Stimulated activated CD8-positive, alpha-beta memory T cell treated with anti-CD3 and anti-CD28 coated beads, Interleukin-4, amount 100 ng/mL, for 4 hours (primary cell): Measurements from ENCODE around the gene PMEPA1.

Source experiments
- DNase-seq, 2 donors: peaks; one replicate each; pipeline ENCODE4 v3.0.0-alpha.2; 2020; ENCODE audit warnings: low read depth in 2 of 2, low spot score in 1 of 2

The PMEPA1 gene

GRCh38 chr20:57695012-57695411 is 14.8 kb downstream of the PMEPA1 start:
- DNase-seq = no peak

- DNase-seq = no peak
These were observed 15.3 kb downstream of the PMEPA1 start for GRCh38 chr20:57694481-57694880.

DNA sequence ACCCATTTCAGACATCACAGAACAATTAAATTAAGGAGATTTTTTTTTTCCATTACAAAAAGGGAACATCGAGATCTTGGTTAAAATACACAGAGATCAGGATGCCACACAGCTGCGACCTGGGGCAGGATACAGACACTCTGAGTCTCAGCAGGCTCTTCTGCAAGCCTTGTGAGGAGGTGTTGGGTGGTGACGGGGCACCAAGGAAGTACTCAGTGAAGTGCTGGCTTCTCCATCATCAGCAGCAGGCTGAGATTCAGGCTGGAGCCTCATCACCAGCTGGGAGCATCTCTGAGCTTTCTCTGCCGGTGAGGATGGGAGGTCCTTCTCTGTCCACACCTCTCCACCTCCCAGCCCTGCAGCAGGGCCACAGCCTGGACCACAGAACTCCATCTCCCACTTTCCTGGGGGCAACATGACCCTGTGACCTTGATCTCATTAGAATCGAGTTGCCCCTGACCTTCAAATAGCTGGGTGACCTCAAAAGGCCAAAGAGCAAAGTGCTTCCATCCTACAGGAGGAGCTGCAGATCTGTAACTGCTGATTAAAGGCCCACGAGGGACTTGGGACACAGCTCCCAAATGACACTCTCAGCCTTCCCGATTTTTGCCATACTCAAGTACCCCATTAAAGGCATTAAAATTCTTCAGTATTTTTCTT is 16.0 kb downstream of the PMEPA1 start:
- DNase-seq = no peak

DNA sequence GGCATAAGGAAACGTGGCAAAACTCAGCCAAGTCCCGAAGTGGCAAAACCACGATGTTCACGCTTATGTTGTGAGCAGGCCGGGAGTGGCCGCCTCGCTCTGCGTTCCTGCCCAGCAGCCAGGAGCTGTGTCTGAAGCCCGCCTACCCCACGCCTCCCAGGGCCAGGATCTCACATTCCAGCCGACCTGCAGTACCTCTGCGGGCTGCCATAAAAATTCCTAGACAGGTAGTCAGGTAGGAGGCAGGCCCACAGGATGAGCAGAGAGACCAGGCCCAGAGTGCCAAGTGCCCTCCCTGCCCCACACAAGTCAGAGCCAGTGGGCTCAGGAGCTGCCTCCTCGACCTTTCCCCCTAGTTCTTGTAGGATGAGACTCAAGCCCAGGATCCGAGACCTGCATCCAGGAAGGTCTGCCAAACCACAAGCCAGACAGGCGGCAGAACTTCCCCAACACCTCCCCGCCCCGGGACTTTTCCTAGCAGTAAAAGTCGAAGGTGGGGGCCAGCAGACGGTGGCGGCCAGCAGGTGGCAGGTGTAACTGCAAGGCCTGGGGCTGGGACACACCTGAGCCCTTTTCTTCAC is 16.7 kb downstream of the PMEPA1 start:
- no peak for DNase-seq

DNA sequence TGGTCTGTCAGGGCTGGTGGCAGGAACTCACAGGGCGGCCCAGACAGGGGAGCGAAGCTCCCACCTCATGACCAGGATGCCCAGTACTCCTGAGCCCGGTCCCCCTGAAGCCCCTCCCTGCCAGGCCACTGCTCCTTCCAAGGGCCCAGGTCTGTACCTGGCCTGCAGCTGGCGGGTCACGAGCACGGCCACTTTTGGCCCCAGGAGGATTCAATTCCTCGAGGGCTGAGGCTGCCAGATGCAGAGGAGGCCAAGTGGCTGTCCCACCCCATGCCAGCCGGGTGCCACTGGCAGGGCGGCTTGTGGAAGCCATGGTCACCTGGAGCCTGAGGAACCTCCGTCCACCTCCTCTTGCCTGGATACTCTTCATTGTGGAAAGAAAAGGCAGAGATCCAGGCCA is 17.4 kb downstream of the PMEPA1 start:
- no peak for DNase-seq

DNA sequence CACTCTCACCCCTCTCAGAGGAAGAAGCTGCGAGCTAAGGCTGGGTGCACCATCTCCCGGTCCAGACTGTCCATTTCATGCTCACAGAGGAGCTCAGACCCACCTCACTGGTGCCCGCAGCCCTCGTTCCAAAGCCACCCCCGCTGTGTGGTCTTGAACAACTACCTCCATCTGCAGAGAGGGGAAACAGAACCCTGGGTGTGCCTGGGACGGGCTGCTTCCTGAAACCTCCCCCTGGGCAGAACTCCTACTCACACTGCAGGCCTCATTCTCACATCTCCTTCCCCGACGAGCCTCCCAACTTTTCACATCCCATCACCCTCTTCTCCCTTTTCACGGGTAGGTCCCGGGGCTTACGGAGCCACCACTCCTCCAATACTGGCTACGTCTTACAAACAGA is 18.1 kb downstream of the PMEPA1 start:
- DNase-seq = no peak

DNA sequence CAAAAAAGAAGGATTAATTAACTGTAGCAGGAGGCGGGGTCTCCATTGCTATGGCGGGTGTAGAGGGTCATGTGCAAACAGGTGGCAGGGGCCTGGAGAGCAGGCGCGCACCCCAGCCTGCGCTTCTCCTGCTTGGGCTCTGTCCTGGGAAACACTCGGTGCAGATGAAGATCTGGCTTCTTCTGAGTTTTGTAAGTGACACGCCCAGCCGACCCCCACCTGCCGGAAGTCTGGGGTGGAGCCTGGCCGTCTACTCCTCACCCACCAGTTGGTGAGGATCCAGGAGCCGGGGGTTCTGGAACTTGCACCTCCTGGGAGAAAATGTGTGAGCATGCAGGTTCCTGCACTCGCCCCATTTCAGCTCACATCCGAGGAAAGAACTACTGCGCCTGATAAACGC is 19.3 kb downstream of the PMEPA1 start:
- no peak for DNase-seq

- no peak for DNase-seq
These were observed 19.9 kb downstream of the PMEPA1 start for GRCh38 chr20:57689745-57690481.

GRCh38 chr20:57688864-57689263 is 21.0 kb downstream of the PMEPA1 start:
- DNase-seq = no peak

DNA sequence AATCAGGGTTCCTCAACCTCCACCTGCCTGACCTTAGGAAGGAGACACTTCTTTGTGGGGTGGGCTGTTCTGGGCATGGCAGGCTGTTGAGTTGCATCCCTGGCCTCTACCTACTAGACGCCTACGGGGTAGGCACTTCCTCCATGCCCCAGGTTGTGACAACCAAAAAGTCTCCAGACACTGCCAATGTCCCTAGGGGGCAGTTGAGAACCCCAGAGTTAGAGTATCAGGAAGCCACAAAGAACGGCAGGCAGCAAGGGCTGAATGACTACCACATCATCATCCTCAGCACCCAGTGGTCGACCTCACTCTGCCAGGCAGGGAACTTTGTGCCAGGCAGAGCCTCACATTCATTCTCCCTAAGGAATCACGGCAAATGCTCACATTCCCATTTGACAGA is 21.5 kb downstream of the PMEPA1 start:
- no peak for DNase-seq

DNA sequence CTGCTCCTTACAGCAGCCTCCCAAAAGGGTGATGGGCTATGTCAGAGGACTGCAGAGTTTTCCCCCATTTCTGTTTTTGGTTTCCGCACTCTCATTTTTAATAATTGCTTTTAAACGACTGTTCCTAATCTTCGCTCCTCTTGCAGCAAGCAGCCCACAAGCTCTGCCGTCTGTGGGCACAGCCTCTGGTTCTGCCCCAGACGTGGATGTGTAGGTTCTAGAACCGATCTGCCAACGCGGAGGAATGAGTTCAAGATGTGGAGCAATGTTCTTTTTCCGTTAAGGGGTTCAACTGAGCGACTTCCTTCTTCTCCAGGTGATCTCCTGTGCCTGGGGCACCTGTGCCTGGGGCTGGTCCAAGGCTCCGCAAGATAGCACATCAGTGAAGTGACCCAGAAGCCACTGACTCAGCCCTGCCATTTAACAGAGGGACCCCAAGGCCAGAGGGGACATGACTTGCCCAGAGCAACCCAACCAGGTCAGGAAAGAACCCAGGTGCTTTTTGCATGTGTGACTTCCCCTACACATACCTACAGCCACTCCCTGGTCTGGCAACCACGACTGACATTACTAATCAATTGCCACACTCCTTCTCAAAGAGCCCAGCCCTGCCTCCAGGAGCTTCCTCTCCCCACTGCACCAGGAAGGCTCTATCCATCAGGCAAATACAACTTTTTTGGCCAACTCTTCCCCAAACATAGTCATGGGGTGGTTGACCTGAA is 22.7 kb downstream of the PMEPA1 start:
- no peak for DNase-seq

DNA sequence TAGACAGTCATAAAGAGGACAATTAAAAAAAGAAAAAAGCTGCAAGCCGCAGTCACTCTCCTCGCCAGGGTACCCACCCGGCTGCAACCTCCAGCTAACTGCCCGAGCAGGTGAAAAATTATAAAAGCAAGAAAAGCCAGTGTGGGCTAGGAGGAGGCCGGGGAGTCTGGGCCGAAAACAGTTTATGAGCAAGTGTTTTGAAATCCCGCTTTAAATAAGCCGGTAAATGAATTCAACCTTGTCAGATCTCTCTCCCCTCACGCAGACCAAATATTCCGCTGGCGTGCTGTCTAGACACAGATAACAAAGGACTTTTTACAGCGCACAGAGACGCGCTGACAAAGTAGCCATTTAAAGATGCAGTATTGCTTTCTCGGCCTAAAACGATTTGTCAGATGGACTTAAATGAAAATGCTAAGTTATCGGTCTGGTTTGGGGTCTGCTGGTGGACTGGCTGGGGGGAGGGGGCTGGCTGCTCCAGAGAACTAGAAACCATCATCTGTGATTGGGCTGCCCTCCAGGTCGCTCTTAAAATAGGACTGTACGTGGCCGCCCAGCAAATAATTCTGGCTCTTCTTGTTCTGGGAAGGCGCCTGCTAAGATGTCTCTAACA is 24.6 kb downstream of the PMEPA1 start:
- no peak for DNase-seq

- DNase-seq = no peak
These were observed 25.0 kb downstream of the PMEPA1 start for GRCh38 chr20:57684808-57685140.

DNA sequence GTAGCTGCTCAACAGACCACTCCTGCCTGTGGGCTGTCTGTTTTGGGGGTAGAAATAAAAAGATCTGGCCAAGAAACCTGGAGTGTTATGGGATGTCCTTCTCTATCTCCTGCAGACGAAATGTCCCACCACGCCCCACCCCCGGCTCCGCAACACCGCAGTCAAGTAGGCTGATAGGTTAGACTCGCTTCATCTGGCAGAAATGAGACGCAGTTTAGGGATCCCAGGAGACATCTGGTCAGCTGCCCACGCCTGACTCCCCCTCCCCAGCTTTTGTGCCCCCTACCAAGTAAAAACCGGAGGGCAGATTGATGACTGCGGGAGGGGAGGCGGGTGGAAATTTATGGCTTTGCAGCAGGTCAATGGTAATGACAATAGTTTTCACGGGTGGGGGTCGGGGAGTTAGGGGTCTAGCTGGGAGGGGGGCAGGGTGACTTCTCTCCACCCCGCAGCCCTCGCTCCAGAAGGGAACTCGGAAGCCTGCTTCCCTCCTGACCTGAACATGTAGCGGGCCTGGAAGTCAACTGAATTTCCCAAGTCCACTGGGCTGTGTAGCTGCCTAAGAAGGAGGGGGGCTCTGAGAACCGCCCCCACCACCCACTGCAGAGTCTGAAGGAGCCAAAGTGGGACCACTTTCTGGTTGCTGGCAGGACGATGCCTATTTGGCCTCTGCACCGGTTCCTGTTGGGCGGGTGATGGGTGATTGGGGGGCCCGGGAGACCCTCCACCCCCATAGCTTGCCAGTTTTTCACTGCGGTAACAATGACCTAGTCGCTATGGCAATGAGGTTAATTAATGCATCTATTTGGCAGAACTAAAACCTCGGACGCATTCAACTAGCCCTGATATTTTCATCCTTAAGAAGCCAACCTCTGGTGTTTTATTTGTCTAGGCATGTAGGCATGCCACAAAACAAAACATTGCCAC is 25.7 kb downstream of the PMEPA1 start:
- DNase-seq = no peak

DNA sequence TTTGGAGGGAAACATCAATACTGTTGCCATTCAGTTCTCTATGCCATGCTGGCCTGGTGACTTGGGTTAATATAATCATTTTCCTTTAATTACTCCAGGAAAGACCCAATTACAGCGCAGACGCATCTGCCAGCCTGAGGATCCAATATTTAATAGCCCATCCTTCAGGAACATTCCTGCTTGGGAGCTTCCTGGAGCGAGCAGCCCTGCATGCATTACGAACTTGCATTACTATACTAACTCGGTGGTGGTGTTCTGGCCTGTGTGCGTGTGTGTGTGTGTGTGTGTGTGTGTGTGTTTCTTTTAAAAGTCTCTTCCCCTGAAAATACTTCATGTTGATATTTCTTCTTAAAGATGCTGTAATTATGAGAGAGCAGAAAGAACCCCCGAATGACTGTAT is 26.5 kb downstream of the PMEPA1 start:
- no peak for DNase-seq

DNA sequence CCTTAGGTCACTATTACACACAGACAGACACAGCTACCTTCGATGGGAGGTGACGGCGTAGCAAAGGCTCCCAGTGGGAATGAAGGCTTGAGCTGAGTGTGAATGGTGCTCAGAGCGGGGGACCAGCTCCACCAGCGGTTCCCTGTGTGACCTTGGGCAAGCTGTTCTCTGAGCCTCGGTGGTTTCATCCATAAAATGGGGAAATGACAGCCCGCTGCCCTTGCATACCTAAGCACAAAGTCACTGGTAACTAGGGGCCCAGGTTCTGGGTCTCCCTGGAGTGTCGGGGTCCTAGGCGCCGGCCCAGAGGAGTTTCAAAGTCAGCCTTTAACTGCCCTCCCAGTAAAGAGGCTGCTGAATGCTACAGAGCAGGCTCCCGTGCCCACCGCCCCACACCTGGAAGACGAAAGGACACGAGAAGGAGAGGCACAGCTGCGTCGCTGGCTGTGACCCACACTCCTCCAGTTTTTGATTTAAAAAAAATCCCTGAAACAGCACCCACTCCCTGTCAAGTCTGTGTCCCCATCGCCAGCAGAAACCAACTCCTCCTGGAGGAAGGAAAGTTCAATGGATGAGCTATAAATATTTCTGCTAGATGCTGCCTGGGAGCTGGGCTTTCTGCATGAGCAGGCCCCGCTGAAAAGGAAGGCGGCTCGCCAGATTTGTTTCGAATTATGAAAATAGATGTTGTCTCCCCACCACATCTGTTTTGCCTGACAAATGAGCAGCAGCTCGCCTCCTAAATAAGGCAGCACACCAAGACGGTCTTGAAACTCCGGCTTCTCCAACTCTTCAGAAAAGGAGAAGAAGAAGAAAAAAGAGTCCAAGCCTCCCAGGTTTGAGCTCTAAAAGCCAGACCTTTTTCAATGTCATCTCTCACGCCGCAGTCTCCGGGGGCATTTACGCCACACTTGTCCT is 27.4 kb downstream of the PMEPA1 start:
- DNase-seq = no peak

GRCh38 chr20:57680934-57681914 is 28.6 kb downstream of the PMEPA1 start:
- no peak for DNase-seq

DNA sequence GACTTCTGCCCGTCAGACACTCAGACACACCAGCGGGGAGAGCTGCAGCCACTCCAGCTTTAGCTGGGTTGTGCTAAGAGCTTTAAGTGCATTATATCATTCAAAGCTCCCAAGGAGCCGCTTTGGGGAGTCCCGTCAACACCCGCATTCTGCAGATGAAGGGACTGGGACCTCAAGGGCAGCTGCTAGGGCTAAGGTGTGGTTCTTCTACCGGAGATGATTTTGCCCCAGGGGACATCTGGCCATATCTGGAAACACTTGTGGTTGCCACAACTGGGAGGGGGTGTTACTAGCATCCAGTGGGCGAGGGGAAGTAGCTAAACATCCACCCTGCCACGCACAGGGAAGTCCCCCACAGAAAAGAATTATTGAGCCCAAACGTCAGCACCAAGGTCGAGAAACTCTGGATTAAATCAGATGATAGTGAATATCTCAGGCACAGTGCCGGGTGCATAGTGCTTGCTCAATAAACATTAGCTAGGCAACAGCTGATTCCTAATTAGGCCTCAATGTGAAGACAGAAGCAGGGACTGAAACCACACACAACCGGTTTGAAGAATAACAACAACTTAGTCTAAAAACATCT is 29.6 kb downstream of the PMEPA1 start:
- no peak for DNase-seq
